Heart left ventricle (tissue), 13 donors: ENCODE data around the gene OR2T12.

Experiments used
- CTCF ChIP-seq, 12 donors: fragments of 200-600 bp; sonication (generic) in 4 of 12; IDR thresholded peaks; one replicate each; pipeline versions ENCODE4 v1.5.0 to v1.8.0; 2018 to 2022; ENCODE audit warnings: antibody characterized with exemption in 12 of 12, mild to moderate bottlenecking in 5 of 12
- POLR2A ChIP-seq, 2 donors: fragments of 450-650 bp; IDR thresholded peaks; one replicate each; pipeline ENCODE4 v1.6.1; 2017; ENCODE audit warnings: antibody characterized with exemption in 2 of 2, mild to moderate bottlenecking in 2 of 2, moderate library complexity in 2 of 2
- donor health status: ischemic (EF 13 %, LVEDD 7.1; RV severe dilation, severe dysfunction).
- donor health status: DM: no; HTN: yes; CAD: no.
- donor health status: DM: no; HTN: no; CAD: no.
- donor health status: ischemic (EF 25% LVEDD 6.9; RV normal size, moderate dysfunction).
- donor health status: ischemic (EF 25% LVEDD 5.7; RV mildly dilated, moderate dysfunction).
- donor health status: ischemic (EF 35%, LVEDD 5.7; RV mildly dilated, moderate dysfunction).
- donor health status: nonischemic (EF 11% LVEDD 7.7; RV severe dilation, severe dysfunction).
- donor health status: DM: yes; HTN: yes; CAD: no.
- donor health status: PGD.
- donor health status: ischemic (EF 29% LVEDD 5.4; RV normal size, mild dysfunction).
- donor health status: nonischemic (EF 23%, LVEDD 6.1; RV moderate dilation, normal function).

GRCh38 chr1:248316796-248317195 lies 13.6 kb upstream of the OR2T12 start:
- TF ChIP-seq CTCF (IDR thresholded peaks at IDR 0.05): no peak
- TF ChIP-seq POLR2A (IDR thresholded peaks at IDR 0.05): no peak
